Stimulated activated CD4-positive, alpha-beta T cell treated with anti-CD3 and anti-CD28 coated beads, Interleukin-2, amount 100 ng/mL, for 48 hours (primary cell): Measurements from ENCODE around the gene DYNC1H1.
A peak's percentile ranks its signal among the peaks of the same experiment; 100 is the strongest.

Experiments used
- DNase-seq, 2 donors: peaks; one replicate each; pipeline ENCODE4 v3.0.0-alpha.2; 2020

Gene DYNC1H1

GRCh38 chr14:101945171-101945570, 19.2 kb upstream of the DYNC1H1 start:
- DNase-seq = no peak

GRCh38 chr14:101947577-101947903, 16.8 kb upstream of the DYNC1H1 start:
- peak in 1 of 2 donors; percentile 20 for DNase-seq

GRCh38 chr14:101947904-101948665, 16.3 kb upstream of the DYNC1H1 start:
- peak; percentile 99 for DNase-seq

- DNase-seq = no peak
Observed at GRCh38 chr14:101948666-101949216, 15.6 kb upstream of the DYNC1H1 start.

- DNase-seq = no peak
Observed at GRCh38 chr14:101950100-101950499, 14.3 kb upstream of the DYNC1H1 start.

GRCh38 chr14:101950516-101951215, 13.7 kb upstream of the DYNC1H1 start:
- no peak for DNase-seq

GRCh38 chr14:101953151-101953550, 11.2 kb upstream of the DYNC1H1 start:
- DNase-seq = no peak

GRCh38 chr14:101954501-101954900, 9.9 kb upstream of the DYNC1H1 start:
- DNase-seq = no peak

- DNase-seq = no peak
Observed at GRCh38 chr14:101955695-101956161, 8.6 kb upstream of the DYNC1H1 start.

GRCh38 chr14:101956179-101956885, 8.0 kb upstream of the DYNC1H1 start:
- no peak for DNase-seq

GRCh38 chr14:101957406-101958234, 6.8 kb upstream of the DYNC1H1 start:
- no peak for DNase-seq

GRCh38 chr14:101958418-101959180, 5.8 kb upstream of the DYNC1H1 start:
- no peak for DNase-seq

GRCh38 chr14:101959277-101959676, 5.1 kb upstream of the DYNC1H1 start:
- no peak for DNase-seq

GRCh38 chr14:101960225-101960624, 4.1 kb upstream of the DYNC1H1 start:
- DNase-seq = peak in 1 of 2 donors; percentile 35

- peak; percentile 72 to 74 for DNase-seq
Observed at GRCh38 chr14:101961011-101961721, 3.2 kb upstream of the DYNC1H1 start.

GRCh38 chr14:101961746-101962502, 2.4 kb upstream of the DYNC1H1 start:
- DNase-seq = no peak

- no peak for DNase-seq
Observed at GRCh38 chr14:101962503-101962874, 1.9 kb upstream of the DYNC1H1 start.

GRCh38 chr14:101963052-101963451, 1.3 kb upstream of the DYNC1H1 start:
- no peak for DNase-seq

GRCh38 chr14:101963656-101964296, 597 bp upstream of the DYNC1H1 start:
- DNase-seq = no peak

GRCh38 chr14:101965181-101965544, 790 bp downstream of the DYNC1H1 start:
- peak; percentile 41 to 44 for DNase-seq
